A673 (cell line): ENCODE measurements around the gene WNT11. TPM values are rescaled to one million over a fixed set of nuclear protein-coding genes. Genes with fewer than 3 reads are reported as not detected.

Experiments
- BruUV-seq: library from RNA; stranded (reverse); fragments of 400-500 nt; replicated peaks from 2 replicates; lab custom pipeline; 2021; lab: Mats Ljungman, UMichigan
- CTCF ChIA-PET: fragments of 300-600 bp; sonication (Branson Sonifier 250); formaldehyde crosslinking; loops from one replicate; lab custom pipeline; 2022; ENCODE audit warnings: antibody characterized with exemption; lab: Charles Lee
- POLR2A ChIA-PET: fragments of 300-600 bp; sonication (Branson Sonifier 250); formaldehyde crosslinking; loops from one replicate; lab custom pipeline; 2022; ENCODE audit warnings: antibody characterized with exemption; ENCODE audit not compliant: low non-redundant PET; lab: Charles Lee
- DNase-seq: peaks from one replicate; pipeline ENCODE4 v3.0.0-alpha.2; 2015; ENCODE audit warnings: low spot score
- H3K27ac ChIP-seq: fragments of 200-600 bp; sonication (generic); 2 replicates; pipeline ENCODE4 v1.5.1; 2016; ENCODE audit warnings: mixed run types, low read depth, mild to moderate bottlenecking, mixed read lengths, antibody characterized with exemption, low read length; ENCODE audit not compliant: poor library complexity, severe bottlenecking
- H3K27me3 ChIP-seq: fragments of 200-600 bp; sonication (generic); replicated peaks from 2 replicates; pipeline ENCODE4 v1.6.1; 2017; ENCODE audit warnings: mixed run types, low read depth, mild to moderate bottlenecking, mixed read lengths, antibody characterized with exemption, low read length; ENCODE audit not compliant: insufficient read depth, poor library complexity
- H3K36me3 ChIP-seq: fragments of 200-600 bp; sonication (generic); 2 replicates; pipeline ENCODE4 v1.6.1; 2016; ENCODE audit warnings: mixed run types, mild to moderate bottlenecking, mixed read lengths, antibody characterized with exemption, low read length; ENCODE audit not compliant: insufficient read depth, poor library complexity, severe bottlenecking
- H3K4me1 ChIP-seq: fragments of 200-600 bp; sonication (generic); 2 replicates; pipeline ENCODE4 v1.6.1; 2017; ENCODE audit warnings: mixed run types, mild to moderate bottlenecking, mixed read lengths, antibody characterized with exemption, low read length; ENCODE audit not compliant: insufficient read depth, poor library complexity, severe bottlenecking
- H3K4me3 ChIP-seq: fragments of 200-600 bp; sonication (generic); 2 replicates; pipeline ENCODE4 v1.5.1; 2016; ENCODE audit warnings: low read depth, mixed run types, mild to moderate bottlenecking, mixed read lengths, low read length; ENCODE audit not compliant: poor library complexity, severe bottlenecking
- H3K9me3 ChIP-seq: fragments of 200-600 bp; sonication (generic); 2 replicates; pipeline ENCODE4 v1.6.1; 2016; ENCODE audit warnings: mixed run types, low read depth, mild to moderate bottlenecking, mixed read lengths, antibody characterized with exemption, low read length; ENCODE audit not compliant: poor library complexity, severe bottlenecking
- EZH2 ChIP-seq: fragments of 200-600 bp; sonication (generic); IDR thresholded peaks from 2 replicates; pipeline ENCODE4 v1.6.1; 2017; ENCODE audit warnings: borderline replicate concordance, low read depth, mild to moderate bottlenecking, mixed read lengths, antibody characterized with exemption, low read length; ENCODE audit not compliant: poor library complexity, severe bottlenecking
- intact Hi-C: fragments of 100-400 bp; cut with micrococcal nuclease; formaldehyde crosslinking; loops from one replicate; pipeline ENCODE4 v1.10.0; 2022; ENCODE audit not compliant: unreplicated experiment
- total RNA-seq: library from RNA; stranded (reverse); gene quantifications from 2 replicates; pipeline ENCODE4 v1.2.3, GENCODE V29; 2021
- TF ChIP-seq, protein P1 (sequence below): fragments of 300-800, 200-600 bp; sonication (generic); conservative IDR thresholded peaks from 2 replicates; pipeline ENCODE4 v1.5.1; 2017; ENCODE audit warnings: low read depth, mild to moderate bottlenecking, antibody characterized with exemption, low read length, moderate library complexity, mixed read lengths

WNT11 gene
- total RNA-seq, 1 experiment from 2014 or later: 1.2 TPM

- no TSS peak for BruUV-seq
- no peak overlapping the region for H3K4me3 ChIP-seq
- TF ChIP-seq, protein P1, sequence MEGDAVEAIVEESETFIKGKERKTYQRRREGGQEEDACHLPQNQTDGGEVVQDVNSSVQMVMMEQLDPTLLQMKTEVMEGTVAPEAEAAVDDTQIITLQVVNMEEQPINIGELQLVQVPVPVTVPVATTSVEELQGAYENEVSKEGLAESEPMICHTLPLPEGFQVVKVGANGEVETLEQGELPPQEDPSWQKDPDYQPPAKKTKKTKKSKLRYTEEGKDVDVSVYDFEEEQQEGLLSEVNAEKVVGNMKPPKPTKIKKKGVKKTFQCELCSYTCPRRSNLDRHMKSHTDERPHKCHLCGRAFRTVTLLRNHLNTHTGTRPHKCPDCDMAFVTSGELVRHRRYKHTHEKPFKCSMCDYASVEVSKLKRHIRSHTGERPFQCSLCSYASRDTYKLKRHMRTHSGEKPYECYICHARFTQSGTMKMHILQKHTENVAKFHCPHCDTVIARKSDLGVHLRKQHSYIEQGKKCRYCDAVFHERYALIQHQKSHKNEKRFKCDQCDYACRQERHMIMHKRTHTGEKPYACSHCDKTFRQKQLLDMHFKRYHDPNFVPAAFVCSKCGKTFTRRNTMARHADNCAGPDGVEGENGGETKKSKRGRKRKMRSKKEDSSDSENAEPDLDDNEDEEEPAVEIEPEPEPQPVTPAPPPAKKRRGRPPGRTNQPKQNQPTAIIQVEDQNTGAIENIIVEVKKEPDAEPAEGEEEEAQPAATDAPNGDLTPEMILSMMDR: no peak
- no peak for TF ChIP-seq EZH2
- POLR2A ChIA-PET: interaction anchor here (0.6 kb wide), 1 partner anchor 36 kb away, joined by 3 read pairs; no protein-coding TSS in a partner anchor
- DNase-seq: no peak
- no peaks in the 10 kb centered on the region for H3K27me3 ChIP-seq
- H3K9me3 ChIP-seq: no peaks in the 10 kb centered on the region
- no peaks in the 10 kb centered on the region for H3K4me1 ChIP-seq
- CTCF ChIA-PET: no interaction called here
- intact Hi-C loops: no loop called here
- no peaks in the 10 kb centered on the region for H3K36me3 ChIP-seq
- no peak overlapping the region for H3K27ac ChIP-seq
Measured at GRCh38 chr11:76245720-76246119, 39.4 kb upstream of the WNT11 start.

- ChIA-PET POLR2A (no interaction called here), CTCF (no interaction called here)
- intact Hi-C loops: no loop called here
- no peaks in the 10 kb centered on the region for H3K36me3 ChIP-seq
- H3K27me3 ChIP-seq: no peaks in the 10 kb centered on the region
- TF ChIP-seq, protein P1: no peak
- no peak for TF ChIP-seq EZH2
- BruUV-seq: no TSS peak
- no peaks in the 10 kb centered on the region for H3K9me3 ChIP-seq
- no peak for DNase-seq
- H3K4me3 ChIP-seq: no peak overlapping the region
- H3K4me1 ChIP-seq: no peaks in the 10 kb centered on the region
- no peak overlapping the region for H3K27ac ChIP-seq
Measured at GRCh38 chr11:76244316-76244851, 38.1 kb upstream of the WNT11 start.

DNA sequence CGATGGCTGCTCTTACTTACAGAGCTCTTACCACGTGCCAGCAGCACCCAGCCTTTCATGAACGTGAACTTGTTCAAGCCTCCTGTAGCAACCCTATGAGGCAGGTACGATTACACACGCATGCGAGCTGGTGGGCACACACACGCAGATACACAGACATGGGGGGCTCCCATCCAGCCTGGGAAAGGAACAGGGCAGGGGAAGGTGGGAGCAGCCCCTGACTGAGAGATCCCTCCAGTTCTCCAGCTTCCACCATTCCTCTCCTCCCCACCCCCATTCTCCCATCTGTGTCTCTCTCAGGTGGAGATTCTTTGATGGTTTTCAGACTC lies 37.6 kb upstream of the WNT11 start:
- CTCF ChIA-PET: no interaction called here
- intact Hi-C loops: no loop called here
- Histone ChIP-seq H3K9me3 (no peaks in the 10 kb centered on the region), H3K27me3 (no peaks in the 10 kb centered on the region), H3K27ac (no peak overlapping the region), H3K36me3 (no peaks in the 10 kb centered on the region), H3K4me1 (no peaks in the 10 kb centered on the region), H3K4me3 (no peak overlapping the region)
- TF ChIP-seq, protein P1: no peak
- TF ChIP-seq EZH2: no peak
- POLR2A ChIA-PET: no interaction called here
- no TSS peak for BruUV-seq
- DNase-seq: no peak
